VCaP (cell line): ENCODE measurements around the gene GSS.

ENCODE experiments used
- H3K27ac ChIP-seq: fragments of 450-650 bp; 2 replicates; pipeline ENCODE4 v1.5.1; 2017
- TF ChIP-seq, protein P1 (sequence below): fragments of 450-650 bp; conservative IDR thresholded peaks from 2 replicates; pipeline ENCODE4 v1.5.1; 2017; ENCODE audit warnings: mild to moderate bottlenecking, moderate library complexity

GSS gene

DNA sequence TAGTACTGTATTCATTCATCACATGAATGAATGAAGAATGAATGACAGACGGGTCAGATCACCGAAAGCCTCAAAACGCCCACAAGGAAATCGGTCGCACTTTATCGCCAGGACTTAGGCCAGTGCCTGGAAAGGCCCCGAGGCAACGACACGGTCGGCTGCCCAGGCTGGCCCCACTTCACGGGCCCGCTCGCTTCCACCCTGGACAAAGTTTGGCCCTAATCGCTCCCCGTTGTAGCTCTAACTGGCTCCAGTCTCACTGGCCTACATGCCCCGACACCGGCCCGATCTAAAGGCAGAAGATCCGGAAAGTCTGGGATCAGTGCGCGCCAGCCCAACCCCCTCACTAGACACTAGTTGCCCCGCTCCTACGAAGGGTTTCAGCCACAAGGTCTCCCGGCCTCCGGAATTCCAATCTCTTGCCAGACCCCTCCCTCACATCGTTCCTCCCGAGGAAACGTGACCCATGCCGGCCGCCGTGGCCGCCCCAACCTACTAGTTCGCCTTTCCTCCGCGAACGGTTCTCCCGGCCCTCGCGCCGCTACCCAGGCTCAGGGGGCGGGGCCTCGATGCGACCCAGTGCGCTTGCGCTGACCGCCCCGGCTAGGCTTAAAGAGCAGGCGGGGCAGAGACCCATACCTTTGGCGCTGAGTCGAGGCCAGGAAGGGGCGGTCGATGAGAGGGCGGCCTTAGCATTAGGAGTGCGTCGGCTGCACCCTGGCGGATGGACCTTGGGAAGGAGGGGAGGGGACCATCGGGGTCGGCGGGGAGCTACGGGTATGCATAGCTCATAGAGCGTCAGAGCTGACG is at the start of gene GSS, which contains the start of gene MYH7B:
Gene GSS, minus strand, starts transcription at position 576 of the 810 bp plus-strand sequence. CDS start 3,954 bp downstream, outside the sequence.
Gene MYH7B, plus strand, starts transcription at position 638 of the 810 bp plus-strand sequence. CDS start 22,138 bp downstream, outside the sequence.
- TF ChIP-seq, protein P1, sequence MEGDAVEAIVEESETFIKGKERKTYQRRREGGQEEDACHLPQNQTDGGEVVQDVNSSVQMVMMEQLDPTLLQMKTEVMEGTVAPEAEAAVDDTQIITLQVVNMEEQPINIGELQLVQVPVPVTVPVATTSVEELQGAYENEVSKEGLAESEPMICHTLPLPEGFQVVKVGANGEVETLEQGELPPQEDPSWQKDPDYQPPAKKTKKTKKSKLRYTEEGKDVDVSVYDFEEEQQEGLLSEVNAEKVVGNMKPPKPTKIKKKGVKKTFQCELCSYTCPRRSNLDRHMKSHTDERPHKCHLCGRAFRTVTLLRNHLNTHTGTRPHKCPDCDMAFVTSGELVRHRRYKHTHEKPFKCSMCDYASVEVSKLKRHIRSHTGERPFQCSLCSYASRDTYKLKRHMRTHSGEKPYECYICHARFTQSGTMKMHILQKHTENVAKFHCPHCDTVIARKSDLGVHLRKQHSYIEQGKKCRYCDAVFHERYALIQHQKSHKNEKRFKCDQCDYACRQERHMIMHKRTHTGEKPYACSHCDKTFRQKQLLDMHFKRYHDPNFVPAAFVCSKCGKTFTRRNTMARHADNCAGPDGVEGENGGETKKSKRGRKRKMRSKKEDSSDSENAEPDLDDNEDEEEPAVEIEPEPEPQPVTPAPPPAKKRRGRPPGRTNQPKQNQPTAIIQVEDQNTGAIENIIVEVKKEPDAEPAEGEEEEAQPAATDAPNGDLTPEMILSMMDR = peak; percentile 69
- peak within 1 kb of the TSS; percentile 93 for H3K27ac ChIP-seq

GRCh38 chr20:35004749-35005462 is 49.3 kb upstream of the GSS start:
- no peak overlapping the region for H3K27ac ChIP-seq

DNA sequence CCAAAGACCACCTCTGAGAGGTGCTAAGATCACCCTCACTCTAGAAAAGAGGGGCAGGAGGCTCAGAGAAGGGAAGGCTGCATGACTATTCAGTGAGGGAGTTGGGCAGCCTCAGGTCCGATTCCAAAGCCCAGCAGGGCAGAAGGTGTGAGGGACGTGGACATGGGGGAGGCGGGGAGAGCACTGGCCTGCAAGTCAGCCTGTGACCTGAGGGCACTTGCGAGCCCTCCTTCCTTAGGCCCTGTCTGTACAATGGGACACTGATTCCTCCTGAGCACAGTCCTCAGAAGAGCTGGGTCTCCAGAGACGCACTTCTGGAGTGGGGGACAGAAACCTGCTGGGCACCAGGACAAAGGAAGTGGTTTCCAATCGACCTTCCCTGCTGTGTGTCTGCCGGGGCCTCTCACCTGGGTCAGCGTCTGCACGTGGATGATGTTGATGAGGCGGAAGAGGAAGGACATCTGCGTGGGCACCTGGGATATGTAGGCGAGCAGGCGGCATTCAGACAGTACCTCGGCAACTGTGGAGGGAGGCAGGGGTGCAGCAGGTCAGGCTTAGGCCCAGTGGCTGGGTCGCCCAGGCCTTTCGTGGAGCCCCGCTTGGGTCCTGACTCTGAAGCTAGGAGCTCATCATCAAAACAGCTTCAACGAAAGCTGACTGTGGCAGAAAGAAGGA is 48.6 kb upstream of the GSS start:
- TF ChIP-seq, protein P1 = no peak
- no peak overlapping the region for H3K27ac ChIP-seq

More at GRCh38 chr20:35004749-35005462, 49.3 kb upstream of the GSS start:
- TF ChIP-seq, protein P1 = no peak

DNA sequence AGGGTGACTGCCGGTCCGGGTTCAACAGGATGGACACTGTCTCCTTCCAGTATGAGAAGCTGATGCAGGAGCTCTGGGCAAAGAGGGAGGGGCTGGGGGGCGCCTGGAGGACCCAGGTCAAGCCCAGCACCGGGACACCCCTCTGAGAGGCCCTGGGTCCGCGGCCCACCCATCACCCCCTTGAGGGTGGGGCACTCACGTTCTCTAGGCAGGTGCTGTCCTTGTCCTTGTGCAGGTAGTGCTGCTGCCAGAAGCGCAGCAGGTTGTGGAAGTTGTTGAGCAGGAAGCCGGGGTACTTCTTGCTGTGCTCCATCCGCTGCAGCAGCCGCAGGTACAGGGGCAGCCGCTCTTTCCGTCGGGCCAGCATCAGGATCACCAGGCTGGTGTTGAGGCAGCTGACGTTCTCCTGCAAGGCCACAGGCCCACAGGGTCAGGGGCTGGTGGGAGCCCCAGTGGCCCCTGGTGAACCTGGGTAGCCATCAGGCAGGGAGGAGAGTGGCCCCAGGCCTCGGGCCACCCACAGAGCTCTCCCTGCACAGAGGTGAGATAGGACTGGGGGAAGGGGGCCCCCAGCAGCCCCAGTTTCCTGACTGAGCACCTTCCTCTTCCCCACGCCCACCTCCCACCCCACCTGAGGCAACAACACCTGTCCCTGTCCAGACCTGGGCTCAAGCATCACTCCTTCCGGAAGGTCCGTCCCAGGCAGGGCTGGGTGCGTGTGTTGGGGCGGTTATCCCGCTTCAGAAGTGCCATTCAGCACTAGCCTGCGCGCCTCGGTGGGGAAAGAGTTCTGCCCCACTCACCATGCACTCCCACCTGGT is 47.8 kb upstream of the GSS start:
- no peak overlapping the region for H3K27ac ChIP-seq
- TF ChIP-seq, protein P1 = no peak

DNA sequence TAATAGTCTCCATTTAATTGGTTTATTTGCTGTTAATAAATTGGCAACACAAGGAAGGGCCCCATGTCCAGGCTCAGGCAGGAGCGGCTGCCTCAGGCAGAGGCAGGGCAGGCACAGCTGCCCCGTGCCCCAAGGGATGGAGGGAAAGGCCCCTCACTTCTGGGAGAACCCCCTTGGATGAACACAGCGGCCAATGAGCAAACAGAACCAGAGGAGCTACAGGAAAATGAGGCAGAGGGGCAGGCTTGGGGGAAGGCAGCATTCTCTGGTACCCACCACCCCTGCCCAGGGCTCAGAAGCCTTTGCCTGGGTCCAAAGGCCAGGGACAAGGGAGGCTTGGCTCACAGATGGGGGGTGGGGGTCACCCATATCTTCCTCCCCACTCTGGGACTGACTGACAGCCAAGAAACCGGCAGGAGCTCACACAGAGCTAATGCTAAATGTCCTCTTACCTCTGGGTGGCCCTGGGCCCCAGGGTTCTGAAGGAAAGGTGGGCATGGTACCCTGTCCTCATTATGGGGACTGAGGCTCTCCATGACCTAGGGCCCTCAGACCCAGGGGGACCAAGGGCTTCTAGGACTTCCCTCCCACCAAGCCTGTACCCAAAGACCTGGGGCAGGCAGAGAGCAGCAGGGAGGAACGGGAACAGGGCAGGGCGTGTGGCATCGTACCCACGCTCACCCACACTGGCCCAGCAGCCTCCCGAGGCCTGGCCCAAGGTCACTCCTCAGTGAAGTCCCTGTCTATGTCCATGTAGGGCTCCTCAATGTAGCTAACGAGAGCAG is 47.0 kb upstream of the GSS start:
- TF ChIP-seq, protein P1 = no peak; the same call in 1 of the 2 replicates
- no peak overlapping the region for H3K27ac ChIP-seq

- H3K27ac ChIP-seq = no peak overlapping the region
Measured at GRCh38 chr20:35001596-35002362, 46.2 kb upstream of the GSS start.

More at GRCh38 chr20:35001596-35002362, 46.2 kb upstream of the GSS start:
- TF ChIP-seq, protein P1 = peak; percentile 45
